HepG2 (cell line): ENCODE results near the gene CBFA2T2. TPM values are rescaled to one million over a fixed set of nuclear protein-coding genes. Genes with fewer than 3 reads are reported as not detected.

Experiments
- ATAC-seq: fragments of 200-7000 bp; cut with Tn5 transposase; 3 replicates; pipeline ENCODE4 v1.9.1; 2020; ENCODE audit warnings: mild to moderate bottlenecking, moderate library complexity
- BruUV-seq: library from RNA; stranded (reverse); fragments of 400-500 nt; replicated peaks from 2 replicates; lab custom pipeline; 2021; lab: Mats Ljungman, UMichigan
- CTCF ChIA-PET: fragments of 300-600 bp; formaldehyde crosslinking; extraction: SDS; loops from one replicate; lab custom pipeline; 2021; ENCODE audit warnings: low total read pairs, inconsistent platforms, low intra/inter-chr PET ratio; lab: Yijun Ruan, JAX
- POLR2A ChIA-PET: fragments of 350-600 bp; sonication (Branson Sonifier 250); formaldehyde crosslinking; loops from one replicate; lab custom pipeline; 2020; ENCODE audit warnings: antibody characterized with exemption, inconsistent platforms; lab: Yijun Ruan, JAX
- DNase-seq: peaks from one replicate; pipeline ENCODE4 v3.0.0-alpha.2; 2015; ENCODE audit warnings: low spot score
- FAIRE-seq: peaks from 3 replicates; lab custom pipeline; 2011; peaks lifted over from hg19 to GRCh38; lab: Jason Lieb, UNC
- H2AFZ ChIP-seq: one replicate; pipeline ENCODE4 v1.6.1; 2011; ENCODE audit warnings: low read length, inconsistent platforms
- H3K27ac ChIP-seq: fragments of 300-600 bp; 3 replicates; pipeline ENCODE4 v1.8.0; 2011; ENCODE audit warnings: mixed run types, mild to moderate bottlenecking, mixed read lengths, low read length, inconsistent platforms; ENCODE audit not compliant: insufficient read depth; ENCODE audit errors: extremely low read length
- H3K27me3 ChIP-seq, 2 experiments: fragments of 200-600 bp in 1 of 2; 2 replicates in 1 of 2; 3 replicates in 1 of 2; pipeline versions ENCODE4 v1.6.0 to v1.8.0; 2011; ENCODE audit warnings: low read length in 2 of 2, mild to moderate bottlenecking in 2 of 2, moderate library complexity in 2 of 2, inconsistent platforms in 1 of 2; ENCODE audit not compliant: insufficient read depth in 2 of 2, control insufficient read depth in 1 of 2
- H3K36me3 ChIP-seq, 2 experiments: fragments of 200-600 bp in 1 of 2; replicated peaks in 1 of 2; 2 replicates in 1 of 2; 3 replicates in 1 of 2; pipeline versions ENCODE4 v1.5.1 to v1.8.0; 2011; ENCODE audit warnings: low read length in 2 of 2, inconsistent platforms in 1 of 2; ENCODE audit not compliant: insufficient read depth in 2 of 2, control insufficient read depth in 1 of 2
- H3K4me1 ChIP-seq: 2 replicates; pipeline ENCODE4 v1.5.1; 2012; ENCODE audit warnings: low read length, inconsistent platforms; ENCODE audit not compliant: insufficient read depth
- H3K4me2 ChIP-seq: 2 replicates; pipeline ENCODE4 v1.6.0; 2011; ENCODE audit warnings: low read depth, low read length, inconsistent platforms
- H3K4me3 ChIP-seq, 3 experiments: fragments of 200-600 bp in 1 of 3; sonication (generic), shearing (Covaris generic) in 1 of 3; replicated peaks in 1 of 3; 2 replicates each; pipeline ENCODE4 v1.5.1; 2011 to 2016; ENCODE audit warnings: low read length in 3 of 3, inconsistent platforms in 2 of 3, low read depth in 2 of 3, mild to moderate bottlenecking in 2 of 3, control low read depth in 1 of 3, mixed read lengths in 1 of 3; ENCODE audit not compliant: insufficient read depth in 1 of 3
- H3K79me2 ChIP-seq: one replicate; pipeline ENCODE4 v1.6.1; 2011; ENCODE audit warnings: low read length, inconsistent platforms; ENCODE audit not compliant: insufficient read depth
- H3K9ac ChIP-seq: 2 replicates; pipeline ENCODE4 v1.6.0; 2011; ENCODE audit warnings: mild to moderate bottlenecking, low read depth, low read length, inconsistent platforms; ENCODE audit not compliant: insufficient read depth
- H3K9me3 ChIP-seq: 2 replicates; pipeline ENCODE4 v1.5.1; 2012; ENCODE audit warnings: mild to moderate bottlenecking, low read length
- H4K20me1 ChIP-seq: 2 replicates; pipeline ENCODE4 v1.6.0; 2011; ENCODE audit warnings: inconsistent platforms, mild to moderate bottlenecking, low read length, moderate library complexity; ENCODE audit not compliant: insufficient read depth
- ARNTL ChIP-seq: sonication (generic); formaldehyde crosslinking; IDR thresholded peaks from 2 replicates; pipeline ENCODE4 v1.4.0; 2020; ENCODE audit warnings: mild to moderate bottlenecking, missing genetic modification reagents
- BHLHE40 ChIP-seq: IDR thresholded peaks from 2 replicates; pipeline ENCODE4 v1.6.1; 2011; ENCODE audit warnings: low read length, improper control_type of control experiment
- CENPX ChIP-seq: sonication (generic); formaldehyde crosslinking; IDR thresholded peaks from 2 replicates; pipeline ENCODE4 v1.9.0; 2021; ENCODE audit warnings: mild to moderate bottlenecking, missing genetic modification reagents, moderate library complexity
- DR1 ChIP-seq: sonication (generic); formaldehyde crosslinking; IDR thresholded peaks from 2 replicates; pipeline ENCODE4 v1.8.0; 2021; ENCODE audit warnings: mild to moderate bottlenecking, missing genetic modification reagents, inconsistent platforms
- EEA1 ChIP-seq: sonication (generic); formaldehyde crosslinking; IDR thresholded peaks from 2 replicates; pipeline ENCODE4 v1.5.1; 2020; ENCODE audit warnings: mild to moderate bottlenecking, missing genetic modification reagents, borderline replicate concordance
- HIC2 ChIP-seq: sonication (generic); formaldehyde crosslinking; IDR thresholded peaks from 2 replicates; pipeline ENCODE4 v1.9.0; 2022; ENCODE audit warnings: low read depth, missing genetic modification reagents
- KDM2A ChIP-seq: sonication (generic); formaldehyde crosslinking; IDR thresholded peaks from 2 replicates; pipeline ENCODE4 v1.4.0; 2020; ENCODE audit warnings: low read depth, missing genetic modification reagents, borderline replicate concordance
- NR2F2 ChIP-seq: IDR thresholded peaks from 2 replicates; pipeline ENCODE4 v1.6.1; 2012; ENCODE audit warnings: low read depth, inconsistent platforms, borderline replicate concordance
- PBX2 ChIP-seq: IDR thresholded peaks from 2 replicates; pipeline ENCODE4 v1.6.1; 2016; ENCODE audit warnings: control low read depth
- PREB ChIP-seq: sonication (generic); formaldehyde crosslinking; IDR thresholded peaks from 2 replicates; pipeline ENCODE4 v1.4.0; 2020; ENCODE audit warnings: missing genetic modification reagents
- TBX3 ChIP-seq: fragments of 450-650 bp; IDR thresholded peaks from 2 replicates; pipeline ENCODE4 v1.6.1; 2017; ENCODE audit warnings: antibody characterized with exemption, mild to moderate bottlenecking, inconsistent platforms, borderline replicate concordance
- TGIF2 ChIP-seq: IDR thresholded peaks from 2 replicates; pipeline ENCODE4 v1.6.1; 2016; ENCODE audit warnings: control low read depth, missing compliant biosample characterization
- WIZ ChIP-seq: sonication (generic); formaldehyde crosslinking; IDR thresholded peaks from 2 replicates; pipeline ENCODE4 v1.5.1; 2020; ENCODE audit warnings: mild to moderate bottlenecking, missing genetic modification reagents
- ZBTB8A ChIP-seq: sonication (generic); formaldehyde crosslinking; IDR thresholded peaks from 2 replicates; pipeline ENCODE4 v1.4.0; 2020; ENCODE audit warnings: mild to moderate bottlenecking, low read depth, missing genetic modification reagents, borderline replicate concordance
- ZNF20 ChIP-seq: sonication (generic); formaldehyde crosslinking; IDR thresholded peaks from 2 replicates; pipeline ENCODE4 v1.4.0; 2020; ENCODE audit warnings: mild to moderate bottlenecking, moderate library complexity, missing genetic modification reagents
- ZNF256 ChIP-seq: sonication (generic); formaldehyde crosslinking; conservative IDR thresholded peaks from 2 replicates; pipeline ENCODE4 v1.4.0; 2020; ENCODE audit warnings: missing genetic modification reagents
- ZNF441 ChIP-seq: sonication (generic); formaldehyde crosslinking; IDR thresholded peaks from 2 replicates; pipeline ENCODE4 v1.7.0; 2021; ENCODE audit warnings: missing genetic modification reagents, borderline replicate concordance
- WGBS: methylation state at CpG from one replicate; pipeline ENCODE4 v1.1.6; 2017; ENCODE audit warnings: low lambda C conversion rate; 5-methylcytosine and 5-hydroxymethylcytosine counted together
- in situ Hi-C: cut with HindIII; loops from 2 replicates; pipeline ENCODE4 v1.10.0; 2017; ENCODE audit warnings: low pct_unique_long_range_greater_than_20kb; ENCODE audit not compliant: extremely low pct_ligation_motif_present
- intact Hi-C: fragments of 100-400 bp; cut with micrococcal nuclease; formaldehyde crosslinking; loops from one replicate; pipeline ENCODE4 v1.10.0; 2022; ENCODE audit not compliant: unreplicated experiment
- polyA plus RNA-seq, 8 experiments: library from polyadenylated mRNA; depleted of rRNA in 3 of 8; stranded (reverse) in 7 of 8; unstranded in 1 of 8; fragments of >200 nt; fragmentation: Illumina TruSeq in 4 of 8; extraction: Trizol in 4 of 8; gene quantifications; 2 replicates each; pipeline versions ENCODE4 v1.2.1 to v1.2.3, GENCODE V29; 2011 to 2016; ENCODE audit warnings: low read depth in 4 of 8, missing spikeins in 1 of 8, mixed read lengths in 1 of 8; ENCODE audit not compliant: insufficient read depth in 1 of 8
- total RNA-seq, 5 experiments: library from RNA; depleted of rRNA; stranded (reverse); fragments of >200 nt; fragmentation: Illumina TruSeq; extraction: Trizol; gene quantifications; 2 replicates each; pipeline ENCODE4 v1.2.3, GENCODE V29; 2016; ENCODE audit warnings: low read depth in 1 of 5

Gene CBFA2T2
- total and polyA plus RNA-seq, 2 of the 13 experiments (the other 11 are each of a cell fraction or from before 2014, with no cell fraction given), result 6.3 to 21.2 TPM

GRCh38 chr20:33636776-33637175 lies 146.9 kb downstream of the CBFA2T2 start:
- ATAC-seq (peak; percentile 52; the same call in 2 of the 3 replicates), DNase-seq (no peak), FAIRE-seq (no peak)
- no peak overlapping the region for H3K9ac ChIP-seq
- intact Hi-C loops, result no loop called here
- in situ Hi-C loops, result no loop called here
- TF ChIP-seq NR2F2 (no peak), HIC2 (CRISPR knock-in tag) (no peak), CENPX (no peak), EEA1 (CRISPR knock-in tag) (no peak), ARNTL (CRISPR knock-in tag) (no peak), TGIF2 (no peak), PREB (CRISPR knock-in tag) (no peak), ZBTB8A (CRISPR knock-in tag) (no peak), PBX2 (CRISPR knock-in tag) (no peak), ZNF441 (CRISPR knock-in tag) (no peak), KDM2A (CRISPR knock-in tag) (no peak), ZNF256 (CRISPR knock-in tag) (no peak), DR1 (CRISPR knock-in tag) (no peak), WIZ (CRISPR knock-in tag) (no peak), BHLHE40 (no peak), ZNF20 (no peak), TBX3 (no peak)
- no peak overlapping the region for H3K27ac ChIP-seq
- no peak overlapping the region for H2AFZ ChIP-seq
- no peaks in the 10 kb centered on the region for H3K79me2 ChIP-seq
- H3K36me3 ChIP-seq, result peaks cover 24 to 54% of the 10 kb centered on the region in 2 experiments
- peaks cover 11% of the 10 kb centered on the region; the same call in 1 of the 2 replicates for H3K4me1 ChIP-seq
- 96% methylated on average over 1 of the region's 1 CpG for WGBS
- H3K9me3 ChIP-seq, result no peaks in the 10 kb centered on the region
- H3K4me3 ChIP-seq, result no peak overlapping the region
- CTCF ChIA-PET, result no interaction called here
- no peaks in the 10 kb centered on the region for H4K20me1 ChIP-seq
- POLR2A ChIA-PET, result no interaction called here
- no peaks in the 10 kb centered on the region for H3K27me3 ChIP-seq
- no peak overlapping the region for H3K4me2 ChIP-seq
- no TSS peak for BruUV-seq
